Globus pallidus (tissue), 1 donor: Measurements from ENCODE around the gene UBE2E2.
A peak's percentile ranks its signal among the peaks of the same experiment; 100 is the strongest.

ENCODE experiments used
- DNase-seq: peaks from one replicate; pipeline ENCODE4 v3.0.0-alpha.2; 2015; ENCODE audit warnings: low spot score

Gene UBE2E2

GRCh38 chr3:23480329-23480714, 277.2 kb downstream of the UBE2E2 start:
- DNase-seq = peak; percentile 93

GRCh38 chr3:23481011-23481615, 278.0 kb downstream of the UBE2E2 start:
- peak; percentile 63 for DNase-seq

GRCh38 chr3:23481616-23482278, 278.6 kb downstream of the UBE2E2 start:
- peak; percentile 47 for DNase-seq

GRCh38 chr3:23484386-23484785, 281.3 kb downstream of the UBE2E2 start:
- DNase-seq = no peak

GRCh38 chr3:23485922-23486321, 282.8 kb downstream of the UBE2E2 start:
- DNase-seq = no peak

GRCh38 chr3:23487015-23487414, 283.9 kb downstream of the UBE2E2 start:
- no peak for DNase-seq

- DNase-seq = no peak
These were observed 285.5 kb downstream of the UBE2E2 start for GRCh38 chr3:23488618-23489017.

- DNase-seq = no peak
These were observed 286.4 kb downstream of the UBE2E2 start for GRCh38 chr3:23489300-23490158.

- DNase-seq = no peak
These were observed 287.3 kb downstream of the UBE2E2 start for GRCh38 chr3:23490459-23490858.

GRCh38 chr3:23492057-23492456, 288.9 kb downstream of the UBE2E2 start:
- DNase-seq = no peak

GRCh38 chr3:23493889-23494288, 290.8 kb downstream of the UBE2E2 start:
- no peak for DNase-seq

GRCh38 chr3:23494967-23495366, 291.8 kb downstream of the UBE2E2 start:
- DNase-seq = no peak

- DNase-seq = no peak
These were observed 292.4 kb downstream of the UBE2E2 start for GRCh38 chr3:23495507-23495906.

GRCh38 chr3:23496165-23496564, 293.0 kb downstream of the UBE2E2 start:
- DNase-seq = no peak

- DNase-seq = no peak
These were observed 294.0 kb downstream of the UBE2E2 start for GRCh38 chr3:23497156-23497555.

GRCh38 chr3:23501201-23501802, 298.2 kb downstream of the UBE2E2 start:
- DNase-seq = no peak

- DNase-seq = no peak
These were observed 305.3 kb downstream of the UBE2E2 start for GRCh38 chr3:23508464-23508863.

GRCh38 chr3:23518441-23518840, 315.3 kb downstream of the UBE2E2 start:
- no peak for DNase-seq

- no peak for DNase-seq
These were observed 316.4 kb downstream of the UBE2E2 start for GRCh38 chr3:23519314-23520208.

GRCh38 chr3:23527326-23527725, 324.2 kb downstream of the UBE2E2 start:
- no peak for DNase-seq

- no peak for DNase-seq
These were observed 330.5 kb downstream of the UBE2E2 start for GRCh38 chr3:23533596-23533995.

- DNase-seq = no peak
These were observed 330.9 kb downstream of the UBE2E2 start for GRCh38 chr3:23533996-23534395.
